Measurements from ENCODE around the gene TPK1. TPM values are rescaled to one million over a fixed set of nuclear protein-coding genes. Genes with fewer than 3 reads are reported as not detected.

Gene TPK1
- total RNA-seq, 1 experiment from 2014 or later = 2.1 TPM

GRCh38 chr7:144710791-144711190 is 125.1 kb downstream of the TPK1 start:
- no peak for DNase-seq (ENCODE audit: low read depth, low spot score)
- in situ Hi-C loops (cut with HindIII; ENCODE audit: low pct_unique_long_range_greater_than_20kb, low sequenced_read_pairs) = no loop called here

DNA sequence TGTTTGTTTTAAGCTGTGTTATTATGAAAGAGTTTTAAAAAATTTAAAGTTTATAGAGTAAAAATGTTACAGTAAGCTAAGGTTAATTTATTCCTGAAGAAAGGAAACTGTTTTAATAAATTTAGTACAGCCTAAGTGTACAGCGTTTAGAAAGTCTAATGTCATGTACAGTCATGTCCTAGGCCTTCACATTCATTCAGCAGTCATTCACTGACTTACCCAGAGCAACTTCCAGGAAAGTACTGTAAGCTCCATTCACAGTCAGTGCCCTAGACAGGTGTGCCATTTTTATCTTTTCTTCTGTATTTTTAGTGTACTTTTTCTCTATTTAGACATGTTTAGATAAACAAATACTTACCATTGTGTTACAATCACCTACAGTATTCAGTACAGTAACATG is 126.8 kb downstream of the TPK1 start:
- in situ Hi-C loops (cut with HindIII; ENCODE audit: low pct_unique_long_range_greater_than_20kb, low sequenced_read_pairs) = no loop called here
- DNase-seq (ENCODE audit: low read depth, low spot score) = no peak

DNA sequence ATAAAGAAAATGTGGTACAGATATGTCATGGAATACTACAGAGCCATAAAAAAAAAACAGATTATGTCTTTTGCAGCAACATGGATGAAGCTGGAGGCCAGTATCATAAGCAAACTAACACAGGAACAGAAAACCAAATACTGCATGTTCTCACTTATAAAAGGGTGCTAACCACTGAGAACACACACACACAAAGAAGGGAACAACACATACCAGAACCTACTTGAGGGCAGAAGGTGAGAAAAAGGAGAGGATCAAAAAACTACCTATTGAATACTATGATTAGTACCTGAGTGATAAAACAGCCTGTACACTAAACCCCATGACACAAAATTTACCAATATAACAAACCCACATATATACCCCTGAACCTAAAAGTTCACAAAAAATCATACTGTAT is 144.6 kb downstream of the TPK1 start:
- in situ Hi-C loops (cut with HindIII; ENCODE audit: low pct_unique_long_range_greater_than_20kb, low sequenced_read_pairs) = no loop called here
- no peak for DNase-seq (ENCODE audit: low read depth, low spot score)

- in situ Hi-C loops (cut with HindIII; ENCODE audit: low pct_unique_long_range_greater_than_20kb, low sequenced_read_pairs) = no loop called here
- no peak for DNase-seq (ENCODE audit: low read depth, low spot score)
These were observed 153.1 kb downstream of the TPK1 start for GRCh38 chr7:144682581-144683280.

GRCh38 chr7:144676492-144676891 is 159.4 kb downstream of the TPK1 start:
- in situ Hi-C loops (cut with HindIII; ENCODE audit: low pct_unique_long_range_greater_than_20kb, low sequenced_read_pairs) = no loop called here

DNA sequence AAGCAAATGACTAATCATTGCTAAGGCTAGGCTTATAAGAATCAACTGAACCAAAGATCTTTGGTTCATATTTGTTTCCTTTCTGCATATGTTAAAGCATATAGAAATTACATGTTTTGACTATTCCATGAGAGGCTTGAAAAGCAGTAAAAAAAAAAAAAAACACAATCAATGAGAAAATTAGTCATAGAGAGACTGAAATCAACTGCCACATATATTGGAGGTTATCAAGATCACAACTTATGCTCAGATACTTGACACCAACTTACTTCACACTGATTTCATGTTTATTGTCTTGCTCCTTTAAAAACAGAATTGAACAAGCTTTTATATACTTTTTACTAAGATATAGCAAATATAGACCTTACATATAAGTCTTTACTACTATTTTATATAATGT is 161.3 kb downstream of the TPK1 start:
- no peak for DNase-seq (ENCODE audit: low read depth, low spot score)
- in situ Hi-C loops (cut with HindIII; ENCODE audit: low pct_unique_long_range_greater_than_20kb, low sequenced_read_pairs) = no loop called here

More at GRCh38 chr7:144676492-144676891, 159.4 kb downstream of the TPK1 start:
- DNase-seq (ENCODE audit: low read depth, low spot score) = no peak

DNA sequence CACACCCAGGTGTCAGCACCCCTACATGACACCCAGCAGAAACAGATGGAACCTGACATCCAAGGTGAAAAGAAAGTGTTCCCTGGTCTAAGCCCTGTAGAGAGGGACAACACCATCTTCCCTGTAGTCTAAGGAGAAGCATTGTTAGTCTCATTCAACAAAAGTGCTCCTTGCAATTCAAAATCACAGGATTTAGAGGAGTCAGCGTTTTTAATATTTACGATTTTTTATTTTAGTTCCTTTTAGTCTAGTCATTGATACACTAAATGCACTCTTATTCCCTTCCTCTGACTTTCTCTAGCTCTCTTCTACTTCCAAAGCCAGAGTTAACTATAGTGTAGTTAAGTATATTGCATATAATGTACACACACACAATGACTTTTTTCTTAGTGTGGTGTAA is 163.0 kb downstream of the TPK1 start:
- no peak for DNase-seq (ENCODE audit: low read depth, low spot score)
- in situ Hi-C loops (cut with HindIII; ENCODE audit: low pct_unique_long_range_greater_than_20kb, low sequenced_read_pairs) = no loop called here

DNA sequence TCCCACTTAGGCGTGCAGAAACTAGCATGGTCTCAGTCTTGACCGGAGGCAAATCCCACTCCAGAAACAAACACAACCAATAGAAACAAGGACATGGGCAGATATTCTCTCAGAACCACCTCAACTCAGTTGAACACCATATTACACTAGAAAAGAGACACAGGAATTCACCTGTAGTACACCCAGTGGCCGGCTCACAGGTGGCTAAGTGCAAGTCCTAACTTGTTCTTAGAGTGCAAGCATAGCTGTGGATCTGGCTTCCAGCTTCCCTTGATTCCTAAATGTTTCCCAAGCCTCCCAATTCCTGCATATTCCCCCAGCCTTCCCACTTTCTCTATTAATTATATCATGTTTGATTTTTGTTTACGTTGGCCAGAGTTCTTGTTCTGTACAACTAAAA is 164.4 kb downstream of the TPK1 start:
- no peak for DNase-seq (ENCODE audit: low read depth, low spot score)
- in situ Hi-C loops (cut with HindIII; ENCODE audit: low pct_unique_long_range_greater_than_20kb, low sequenced_read_pairs) = no loop called here

DNA sequence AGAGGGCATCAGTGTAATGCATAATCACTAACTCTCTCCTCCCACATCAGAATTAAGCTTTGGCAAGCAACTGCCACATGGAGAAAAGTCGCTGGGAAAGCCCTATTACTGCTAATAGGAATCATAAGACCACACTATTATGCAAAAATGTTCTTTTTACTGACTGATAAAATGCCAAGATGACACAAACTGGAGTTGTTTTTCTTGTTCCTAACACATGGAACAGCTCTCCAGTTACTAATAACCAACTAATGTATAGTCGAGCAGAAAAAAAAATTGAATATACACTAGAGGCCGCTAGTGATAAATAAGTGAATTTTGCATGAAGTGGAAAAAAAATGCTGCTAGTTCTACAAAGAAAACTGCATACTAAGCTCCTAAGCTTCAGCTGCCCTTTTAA is 165.6 kb downstream of the TPK1 start:
- peak; percentile 36 for DNase-seq (ENCODE audit: low read depth, low spot score)
- in situ Hi-C loops (cut with HindIII; ENCODE audit: low pct_unique_long_range_greater_than_20kb, low sequenced_read_pairs) = no loop called here

DNA sequence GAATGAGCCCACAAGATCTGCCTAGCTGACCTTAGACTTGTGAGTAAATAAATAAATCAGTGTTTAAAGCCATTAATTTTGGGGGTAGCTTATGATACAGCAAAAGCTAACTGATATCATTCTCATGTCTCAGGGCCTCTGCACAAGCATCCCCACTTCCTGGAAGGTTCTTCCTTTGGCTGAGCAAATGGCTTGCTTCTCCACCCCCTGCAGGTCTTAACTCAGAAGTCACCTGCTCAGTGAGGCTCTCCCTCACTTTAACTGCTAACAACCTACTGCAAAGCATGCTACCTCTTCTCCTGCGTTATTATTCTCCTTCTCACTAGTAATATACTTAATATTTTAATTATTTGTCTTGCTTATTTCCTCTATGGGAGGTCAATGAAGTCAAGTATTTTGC is 167.3 kb downstream of the TPK1 start:
- DNase-seq (ENCODE audit: low read depth, low spot score) = no peak
- in situ Hi-C loops (cut with HindIII; ENCODE audit: low pct_unique_long_range_greater_than_20kb, low sequenced_read_pairs) = no loop called here

GRCh38 chr7:144665689-144666381 is 170.0 kb downstream of the TPK1 start:
- no peak for DNase-seq (ENCODE audit: low read depth, low spot score)
- in situ Hi-C loops (cut with HindIII; ENCODE audit: low pct_unique_long_range_greater_than_20kb, low sequenced_read_pairs) = no loop called here

DNA sequence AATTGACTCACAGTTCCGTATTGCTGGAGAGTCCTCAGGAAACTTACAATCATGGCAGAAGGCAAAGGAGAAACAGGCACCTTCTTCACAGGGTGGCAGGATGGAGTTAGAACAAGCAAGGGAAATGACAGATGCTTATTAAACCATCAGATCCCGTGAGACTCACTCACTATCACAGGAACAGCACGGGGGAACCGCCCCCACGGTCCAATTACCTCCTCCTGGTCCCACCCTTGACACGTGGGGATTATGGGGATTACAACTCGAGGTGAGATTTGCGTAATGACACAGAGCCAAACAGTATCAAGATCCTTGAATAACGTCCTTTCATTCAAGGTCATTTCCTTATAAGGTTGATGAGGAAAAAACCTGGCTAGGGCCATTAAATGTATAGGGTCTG is 176.6 kb downstream of the TPK1 start:
- in situ Hi-C loops (cut with HindIII; ENCODE audit: low pct_unique_long_range_greater_than_20kb, low sequenced_read_pairs) = no loop called here
- no peak for DNase-seq (ENCODE audit: low read depth, low spot score)

DNA sequence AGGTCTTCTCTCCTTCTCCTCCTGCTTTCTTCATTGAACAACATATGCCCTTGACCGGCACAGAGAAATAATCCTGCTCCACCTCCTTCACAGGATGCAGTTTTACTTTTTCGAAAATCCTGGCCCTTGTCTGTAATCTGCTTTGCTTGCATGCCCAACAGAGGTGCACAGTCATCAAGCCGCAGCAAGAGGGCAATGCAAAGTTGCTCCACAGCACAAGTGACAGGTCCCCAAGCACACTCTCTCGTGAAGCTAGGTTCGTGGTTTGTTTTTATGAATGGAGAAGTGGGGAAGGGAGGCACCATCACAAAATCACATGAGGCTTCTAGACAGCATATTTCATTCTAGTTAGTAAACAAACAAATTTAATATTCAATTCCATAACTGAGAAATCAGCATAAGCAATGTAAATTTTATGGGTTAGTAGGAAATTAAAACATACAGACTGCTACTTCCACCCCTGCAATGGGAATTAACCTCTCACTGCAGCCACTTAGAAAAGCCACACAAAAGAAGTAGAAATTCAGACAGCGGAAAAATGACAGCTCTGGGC is 178.8 kb downstream of the TPK1 start:
- in situ Hi-C loops (cut with HindIII; ENCODE audit: low pct_unique_long_range_greater_than_20kb, low sequenced_read_pairs) = no loop called here
- DNase-seq (ENCODE audit: low read depth, low spot score) = no peak

- in situ Hi-C loops (cut with HindIII; ENCODE audit: low pct_unique_long_range_greater_than_20kb, low sequenced_read_pairs) = no loop called here
- no peak for DNase-seq (ENCODE audit: low read depth, low spot score)
These were observed 182.4 kb downstream of the TPK1 start for GRCh38 chr7:144653449-144653848.

GRCh38 chr7:144650439-144650838 is 185.4 kb downstream of the TPK1 start:
- in situ Hi-C loops (cut with HindIII; ENCODE audit: low pct_unique_long_range_greater_than_20kb, low sequenced_read_pairs) = no loop called here
- no peak for DNase-seq (ENCODE audit: low read depth, low spot score)

DNA sequence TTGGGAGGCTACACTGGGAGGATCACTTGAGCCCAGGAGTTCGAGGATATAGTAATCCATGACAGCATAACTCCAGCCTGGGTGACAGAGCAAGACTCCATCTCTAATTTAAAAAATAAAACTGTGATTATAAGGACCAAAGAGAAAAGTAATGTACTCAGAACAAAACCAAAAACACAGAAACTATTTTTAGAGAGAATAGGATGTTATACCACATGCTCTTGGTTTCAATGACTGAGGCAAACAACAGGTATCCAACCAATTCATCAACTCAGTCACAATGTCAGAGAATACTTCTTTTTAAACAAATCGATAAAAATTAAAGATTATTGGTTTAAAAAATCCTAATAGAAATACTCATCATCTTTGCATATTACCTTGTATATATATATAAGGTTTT is 186.7 kb downstream of the TPK1 start:
- no peak for DNase-seq (ENCODE audit: low read depth, low spot score)
- in situ Hi-C loops (cut with HindIII; ENCODE audit: low pct_unique_long_range_greater_than_20kb, low sequenced_read_pairs) = no loop called here

DNA sequence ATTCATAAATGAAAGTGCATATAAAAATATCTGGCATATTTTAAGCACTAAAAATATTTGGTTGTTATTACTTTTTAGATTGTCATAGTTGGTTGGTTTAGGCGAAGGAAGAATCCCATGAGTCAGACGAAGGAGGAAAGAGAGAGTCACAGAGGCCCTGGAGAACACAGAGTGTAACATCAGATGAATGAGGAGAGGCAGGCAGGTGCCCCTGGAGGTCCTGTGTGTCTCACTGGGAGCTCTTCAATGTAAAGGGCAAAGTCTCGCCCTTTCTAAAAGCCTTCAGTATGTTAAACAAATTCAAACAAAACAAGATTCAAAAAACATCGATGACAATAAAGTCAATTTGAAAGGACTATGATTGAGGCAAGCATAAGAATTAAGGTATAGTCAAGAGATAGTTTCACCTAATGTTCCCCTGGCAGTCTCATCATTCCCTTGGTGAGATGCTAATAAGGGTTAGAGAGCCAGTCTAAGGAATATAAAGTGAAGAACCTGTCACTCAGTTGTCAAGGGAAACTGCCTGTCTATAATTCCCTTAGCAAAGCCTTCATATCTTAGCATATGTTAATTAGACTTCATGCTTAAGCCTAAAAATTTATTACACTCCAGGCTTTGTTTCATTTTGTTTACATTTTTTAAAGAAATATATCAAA is 194.3 kb downstream of the TPK1 start:
- no peak for DNase-seq (ENCODE audit: low read depth, low spot score)
- in situ Hi-C loops (cut with HindIII; ENCODE audit: low pct_unique_long_range_greater_than_20kb, low sequenced_read_pairs) = no loop called here

DNA sequence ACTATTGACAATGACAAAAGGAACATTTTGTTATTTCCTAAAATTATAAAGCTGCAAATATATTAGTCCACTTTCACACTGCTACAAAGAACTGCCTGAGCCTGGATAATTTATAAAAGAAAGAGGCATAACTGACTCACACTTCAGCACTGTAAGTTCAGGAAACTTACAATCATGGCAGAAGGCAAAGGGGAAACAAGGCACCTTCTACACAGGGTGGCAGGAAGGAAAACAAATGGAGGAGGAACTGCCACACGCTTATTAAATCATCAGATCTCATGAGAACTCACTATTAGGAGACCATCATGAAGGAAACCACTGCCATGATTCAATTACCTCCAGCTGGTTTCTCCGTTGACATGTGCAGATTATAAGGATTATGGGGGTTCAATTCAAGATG is 203.1 kb downstream of the TPK1 start:
- no peak for DNase-seq (ENCODE audit: low read depth, low spot score)
- in situ Hi-C loops (cut with HindIII; ENCODE audit: low pct_unique_long_range_greater_than_20kb, low sequenced_read_pairs) = no loop called here

DNA sequence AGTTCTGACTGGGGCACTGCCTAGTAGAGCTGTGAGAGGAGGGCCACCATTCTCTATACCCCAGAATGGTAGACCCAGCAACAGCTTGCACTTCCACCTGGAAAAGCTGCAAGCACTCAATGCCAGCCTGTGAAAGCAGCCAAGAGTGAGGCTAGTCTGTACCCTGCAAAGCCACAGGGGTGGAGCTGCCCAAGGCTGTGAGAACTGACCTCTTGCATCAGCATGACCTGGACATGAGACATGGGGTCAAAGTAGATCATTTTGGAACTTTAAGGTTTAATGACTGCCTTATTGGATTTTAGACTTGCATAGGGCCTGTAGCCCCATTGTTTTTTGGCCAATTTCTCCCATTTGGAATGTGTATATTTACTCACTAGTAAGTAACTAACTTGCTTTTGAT is 206.3 kb downstream of the TPK1 start:
- in situ Hi-C loops (cut with HindIII; ENCODE audit: low pct_unique_long_range_greater_than_20kb, low sequenced_read_pairs) = no loop called here

More for the DNA sequence above, 206.3 kb downstream of the TPK1 start:
- DNase-seq (ENCODE audit: low read depth, low spot score) = no peak
